Measurements from ENCODE around the gene FASTKD2. TPM values are rescaled to one million over a fixed set of nuclear protein-coding genes. Genes with fewer than 3 reads are reported as not detected.

The FASTKD2 gene
- total RNA-seq, 1 experiment from 2014 or later = 43.0 TPM

GRCh38 chr2:206836722-206837121, 71.3 kb downstream of the FASTKD2 start:
- no peak for DNase-seq (ENCODE audit: low spot score)

GRCh38 chr2:206837775-206838174, 72.4 kb downstream of the FASTKD2 start:
- no peak for DNase-seq (ENCODE audit: low spot score)

GRCh38 chr2:206838690-206839089, 73.3 kb downstream of the FASTKD2 start:
- no peak for DNase-seq (ENCODE audit: low spot score)

GRCh38 chr2:206840999-206841398, 75.6 kb downstream of the FASTKD2 start:
- DNase-seq (ENCODE audit: low spot score) = no peak

Other genes with a start within 250 kb of the FASTKD2 start
- gene FAM237A, start 123.1 kb upstream of the FASTKD2 start, total RNA-seq (2014; rRNA removed; shearing (Covaris generic)) = not detected in 2 replicates
- gene DYTN, start 47.2 kb upstream of the FASTKD2 start, total RNA-seq (2014; rRNA removed; shearing (Covaris generic)) = not detected in 2 replicates
- gene MDH1B, start 278 bp upstream of the FASTKD2 start, total RNA-seq (2014; rRNA removed; shearing (Covaris generic)) = 2.6 and 8.7 TPM in 2 replicates
- gene CPO, start 173.9 kb downstream of the FASTKD2 start, total RNA-seq (2014; rRNA removed; shearing (Covaris generic)) = 0.39 TPM in 1 of 2 replicates, not detected in the other